GM23338 (cell line): Measurements from ENCODE around the gene CCNYL1. TPM values are rescaled to one million over a fixed set of nuclear protein-coding genes. Genes with fewer than 3 reads are reported as not detected.

Experiments
- ATAC-seq: fragments of 200-7000 bp; cut with Tn5 transposase; 3 replicates; pipeline ENCODE4 v1.9.1; 2020
- DNase-seq: peaks from one replicate; pipeline ENCODE4 v3.0.0-alpha.2; 2015; ENCODE audit warnings: low spot score
- H2AFZ ChIP-seq: fragments of 200-600 bp; sonication (generic); 2 replicates; pipeline ENCODE4 v1.8.0; 2016; ENCODE audit warnings: antibody characterized with exemption, mild to moderate bottlenecking, moderate library complexity
- H3F3A ChIP-seq: fragments of 200-600 bp; sonication (generic); replicated peaks from 2 replicates; pipeline ENCODE4 v1.8.0; 2017; ENCODE audit warnings: antibody characterized with exemption, mixed run types, low read depth
- H3K27ac ChIP-seq: fragments of 200-600 bp; sonication (generic); 2 replicates; pipeline ENCODE4 v1.6.1; 2016; ENCODE audit warnings: low read depth
- H3K27me3 ChIP-seq: fragments of 200-600 bp; sonication (generic); 2 replicates; pipeline ENCODE4 v1.8.0; 2016; ENCODE audit warnings: mild to moderate bottlenecking, mixed run types, moderate library complexity; ENCODE audit not compliant: insufficient read depth
- H3K36me3 ChIP-seq: fragments of 200-600 bp; sonication (generic); 2 replicates; pipeline ENCODE4 v1.8.0; 2016; ENCODE audit warnings: mild to moderate bottlenecking; ENCODE audit not compliant: insufficient read depth
- H3K4me1 ChIP-seq: fragments of 200-600 bp; sonication (generic); 2 replicates; pipeline ENCODE4 v1.8.0; 2016; ENCODE audit warnings: mild to moderate bottlenecking, moderate library complexity; ENCODE audit not compliant: insufficient read depth
- H3K4me2 ChIP-seq: fragments of 200-600 bp; sonication (generic); 2 replicates; pipeline ENCODE4 v1.7.1; 2017; ENCODE audit warnings: mixed run types
- H3K4me3 ChIP-seq: fragments of 200-600 bp; sonication (generic); 2 replicates; pipeline ENCODE4 v1.6.1; 2016; ENCODE audit warnings: mixed run types
- H3K79me2 ChIP-seq: fragments of 200-600 bp; sonication (generic); replicated peaks from 2 replicates; pipeline ENCODE4 v1.8.0; 2017; ENCODE audit warnings: mild to moderate bottlenecking; ENCODE audit not compliant: insufficient read depth
- H3K9me2 ChIP-seq: fragments of 200-600 bp; sonication (generic); 2 replicates; pipeline ENCODE4 v1.8.0; 2017; ENCODE audit not compliant: insufficient read depth
- H4K20me1 ChIP-seq: fragments of 200-600 bp; sonication (generic); replicated peaks from 2 replicates; pipeline ENCODE4 v1.8.0; 2017; ENCODE audit warnings: mild to moderate bottlenecking; ENCODE audit not compliant: insufficient read depth
- H3K27ac Mint-ChIP-seq: 2 replicates; pipeline ENCODE4 v1.8.0; 2020; ENCODE audit warnings: inconsistent platforms, mild to moderate bottlenecking, moderate library complexity, mixed read lengths
- H3K27me3 Mint-ChIP-seq: 3 replicates; pipeline ENCODE4 v1.8.0; 2022; ENCODE audit warnings: low read depth, mild to moderate bottlenecking, moderate library complexity, mixed read lengths, inconsistent platforms; ENCODE audit not compliant: insufficient read depth, poor library complexity
- H3K36me3 Mint-ChIP-seq: 3 replicates; pipeline ENCODE4 v1.8.0; 2021; ENCODE audit warnings: low read depth, mild to moderate bottlenecking, inconsistent platforms, moderate library complexity, mixed read lengths
- H3K4me1 Mint-ChIP-seq: 3 replicates; pipeline ENCODE4 v1.8.0; 2020; ENCODE audit warnings: mild to moderate bottlenecking, inconsistent platforms, mixed read lengths
- H3K4me3 Mint-ChIP-seq: 3 replicates; pipeline ENCODE4 v1.8.0; 2021; ENCODE audit warnings: moderate library complexity, mild to moderate bottlenecking, inconsistent platforms, mixed read lengths
- H3K9me3 Mint-ChIP-seq: 3 replicates; pipeline ENCODE4 v1.8.0; 2020; ENCODE audit warnings: moderate library complexity, mild to moderate bottlenecking, inconsistent platforms, mixed read lengths
- CREB1 ChIP-seq: fragments of 250-450 bp; sonication (Bioruptor Pico); IDR thresholded peaks from 2 replicates; pipeline ENCODE4 v1.5.0; 2020; ENCODE audit warnings: low read depth, mild to moderate bottlenecking, moderate library complexity
- CTCF ChIP-seq, 2 experiments: fragments of 200-600 bp in 1 of 2; sonication (generic) in 1 of 2; conservative IDR thresholded peaks; 2 replicates each; pipeline versions ENCODE4 v1.5.1 to v1.6.1; 2016 to 2017; ENCODE audit warnings: antibody characterized with exemption in 2 of 2, low read depth in 2 of 2, mild to moderate bottlenecking in 2 of 2, moderate library complexity in 1 of 2
- EZH2 ChIP-seq: fragments of 200-600 bp; sonication (generic); IDR thresholded peaks from one replicate; pipeline ENCODE4 v1.8.0; 2017; ENCODE audit warnings: antibody characterized with exemption, mild to moderate bottlenecking, low read depth; ENCODE audit not compliant: unreplicated experiment
- EZH2phosphoT487 ChIP-seq: fragments of 200-600 bp; sonication (generic); IDR thresholded peaks from one replicate; pipeline ENCODE4 v1.8.1; 2018; ENCODE audit warnings: antibody characterized with exemption; ENCODE audit not compliant: unreplicated experiment
- JUNB ChIP-seq: IDR thresholded peaks from one replicate; pipeline ENCODE4 v1.6.1; 2016; ENCODE audit warnings: antibody characterized with exemption; ENCODE audit not compliant: unreplicated experiment
- NANOG ChIP-seq: IDR thresholded peaks from 2 replicates; pipeline ENCODE4 v1.6.1; 2016; ENCODE audit warnings: antibody characterized with exemption, borderline replicate concordance
- POLR2AphosphoS5 ChIP-seq: IDR thresholded peaks from 2 replicates; pipeline ENCODE4 v1.6.1; 2016; ENCODE audit warnings: antibody characterized with exemption, low read depth
- REST ChIP-seq: IDR thresholded peaks from one replicate; pipeline ENCODE4 v1.6.1; 2018; ENCODE audit warnings: antibody characterized with exemption; ENCODE audit not compliant: unreplicated experiment
- STAT1 ChIP-seq: IDR thresholded peaks from one replicate; pipeline ENCODE4 v1.6.1; 2016; ENCODE audit warnings: antibody characterized with exemption; ENCODE audit not compliant: unreplicated experiment
- ZNF114 ChIP-seq: fragments of 250-450 bp; sonication (Bioruptor Pico); IDR thresholded peaks from 2 replicates; pipeline ENCODE4 v1.5.0; 2020; ENCODE audit warnings: mild to moderate bottlenecking, moderate library complexity
- ZNF331 ChIP-seq: fragments of 250-450 bp; sonication (Bioruptor Pico); IDR thresholded peaks from 2 replicates; pipeline ENCODE4 v1.5.0; 2020; ENCODE audit warnings: low read depth, mild to moderate bottlenecking, moderate library complexity
- ZNF462 ChIP-seq: fragments of 250-450 bp; sonication (Bioruptor Pico); IDR thresholded peaks from 2 replicates; pipeline ENCODE4 v1.5.0; 2020; ENCODE audit warnings: mild to moderate bottlenecking, moderate library complexity
- polyA plus RNA-seq: library from polyadenylated mRNA; unstranded; fragments of >200 nt; fragmentation: Nextera tagmentation; extraction: Ambion mirVana; gene quantifications from 2 replicates; pipeline ENCODE4 v1.2.1, GENCODE V29; 2016
- total RNA-seq: library from RNA; depleted of rRNA; stranded (reverse); fragments of >200 nt; shearing (Covaris generic); gene quantifications from 2 replicates; pipeline ENCODE4 v1.2.3, GENCODE V29; 2014
- TF ChIP-seq, protein P1 (sequence below): IDR thresholded peaks from 2 replicates; pipeline ENCODE4 v1.6.1; 2016; ENCODE audit warnings: antibody characterized with exemption

CCNYL1 gene
- total and polyA plus RNA-seq, 2 experiments from 2014 or later, result 19.6 to 32.1 TPM

GRCh38 chr2:207749873-207750272 lies 38.4 kb downstream of the CCNYL1 start:
- H3K4me3 Mint-ChIP-seq, result no peak overlapping the region

More at GRCh38 chr2:207749873-207750272, 38.4 kb downstream of the CCNYL1 start:
- Histone ChIP-seq H3K4me1 (peaks cover 22% of the 10 kb centered on the region), H3F3A (peaks cover 11% of the 10 kb centered on the region; the same call in 1 of the 2 replicates), H2AFZ (no peak overlapping the region), H3K79me2 (no peaks in the 10 kb centered on the region), H3K4me3 (no peak overlapping the region), H3K27me3 (no peaks in the 10 kb centered on the region), H3K9me2 (no peaks in the 10 kb centered on the region), H3K4me2 (0 out of 2 replicates have a peak overlapping the region, but pooled peaks have one; percentile 19), H3K36me3 (peaks cover 11% of the 10 kb centered on the region), H4K20me1 (no peaks in the 10 kb centered on the region), H3K27ac (no peak overlapping the region)
- H3K4me1 Mint-ChIP-seq, result peaks cover 15% of the 10 kb centered on the region
- H3K9me3 Mint-ChIP-seq, result no peaks in the 10 kb centered on the region
- no peak overlapping the region for H3K27ac Mint-ChIP-seq
- H3K27me3 Mint-ChIP-seq, result peaks cover 9% of the 10 kb centered on the region
- ATAC-seq (peak; percentile 13; the same call in 1 of the 3 replicates), DNase-seq (no peak)
- TF ChIP-seq EZH2phosphoT487 (no peak), ZNF331 (no peak), REST (no peak), CREB1 (CRISPR knock-in tag) (no peak), STAT1 (no peak), JUNB (no peak), ZNF114 (CRISPR knock-in tag) (no peak), POLR2AphosphoS5 (no peak), CTCF (conservative IDR thresholded peaks at IDR 0.05; ENCODE audit: low read depth in 2 of 2) (no peak), EZH2 (no peak), ZNF462 (CRISPR knock-in tag) (no peak), NANOG (no peak)
- TF ChIP-seq, protein P1, sequence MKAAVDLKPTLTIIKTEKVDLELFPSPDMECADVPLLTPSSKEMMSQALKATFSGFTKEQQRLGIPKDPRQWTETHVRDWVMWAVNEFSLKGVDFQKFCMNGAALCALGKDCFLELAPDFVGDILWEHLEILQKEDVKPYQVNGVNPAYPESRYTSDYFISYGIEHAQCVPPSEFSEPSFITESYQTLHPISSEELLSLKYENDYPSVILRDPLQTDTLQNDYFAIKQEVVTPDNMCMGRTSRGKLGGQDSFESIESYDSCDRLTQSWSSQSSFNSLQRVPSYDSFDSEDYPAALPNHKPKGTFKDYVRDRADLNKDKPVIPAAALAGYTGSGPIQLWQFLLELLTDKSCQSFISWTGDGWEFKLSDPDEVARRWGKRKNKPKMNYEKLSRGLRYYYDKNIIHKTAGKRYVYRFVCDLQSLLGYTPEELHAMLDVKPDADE, result no peak
- H3K36me3 Mint-ChIP-seq, result peaks cover 39% of the 10 kb centered on the region
